ENCODE data around the gene ASPM. TPM values are rescaled to one million over a fixed set of nuclear protein-coding genes. Genes with fewer than 3 reads are reported as not detected.

ASPM gene
- total RNA-seq (1 to 10 TPM in 2 of 10 donors, under 1 TPM in 8; 0.12 to 4.0 (median 0.41) TPM), polyA plus RNA-seq (under 1 TPM; 0.04 to 0.22 TPM)
- long read RNA-seq, donor 1: 0 reads
- long read RNA-seq, donor 2: 0 reads
- long read RNA-seq, donor 3: 0 reads

GRCh38 chr1:197146101-197147095 is at the start of gene ASPM:
Gene ASPM, minus strand, starts transcription at chr1:197146669. Its CDS starts 232 bp downstream, at chr1:197146437.
- Histone ChIP-seq H3K9me3 (no peaks in the 10 kb centered on the region), H3K36me3 (no peaks in the 10 kb centered on the region), H3K27ac (peak within 1 kb of the TSS in 1 of 10 donors; percentile 71), H3K27me3 (peaks cover 0 to 12% (median 0%) of the 10 kb centered on the region in 7 donors), H3K4me3 (peak within 1 kb of the TSS; percentile 37 to 82 (median 65)), H3K4me1 (peaks cover 0 to 32% (median 10%) of the 10 kb centered on the region in 9 donors)
- intact Hi-C loops (cut with DNase I): no loop called here
- 0% methylated on average over 67 of the region's 67 CpGs for WGBS, 2 donors
- peak; percentile 92 to 94 for DNase-seq
- TF ChIP-seq, protein P1, sequence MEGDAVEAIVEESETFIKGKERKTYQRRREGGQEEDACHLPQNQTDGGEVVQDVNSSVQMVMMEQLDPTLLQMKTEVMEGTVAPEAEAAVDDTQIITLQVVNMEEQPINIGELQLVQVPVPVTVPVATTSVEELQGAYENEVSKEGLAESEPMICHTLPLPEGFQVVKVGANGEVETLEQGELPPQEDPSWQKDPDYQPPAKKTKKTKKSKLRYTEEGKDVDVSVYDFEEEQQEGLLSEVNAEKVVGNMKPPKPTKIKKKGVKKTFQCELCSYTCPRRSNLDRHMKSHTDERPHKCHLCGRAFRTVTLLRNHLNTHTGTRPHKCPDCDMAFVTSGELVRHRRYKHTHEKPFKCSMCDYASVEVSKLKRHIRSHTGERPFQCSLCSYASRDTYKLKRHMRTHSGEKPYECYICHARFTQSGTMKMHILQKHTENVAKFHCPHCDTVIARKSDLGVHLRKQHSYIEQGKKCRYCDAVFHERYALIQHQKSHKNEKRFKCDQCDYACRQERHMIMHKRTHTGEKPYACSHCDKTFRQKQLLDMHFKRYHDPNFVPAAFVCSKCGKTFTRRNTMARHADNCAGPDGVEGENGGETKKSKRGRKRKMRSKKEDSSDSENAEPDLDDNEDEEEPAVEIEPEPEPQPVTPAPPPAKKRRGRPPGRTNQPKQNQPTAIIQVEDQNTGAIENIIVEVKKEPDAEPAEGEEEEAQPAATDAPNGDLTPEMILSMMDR (IDR thresholded peaks at IDR 0.05): no peak
- peak; percentile 98 to 100 (median 100) for ATAC-seq

DNA sequence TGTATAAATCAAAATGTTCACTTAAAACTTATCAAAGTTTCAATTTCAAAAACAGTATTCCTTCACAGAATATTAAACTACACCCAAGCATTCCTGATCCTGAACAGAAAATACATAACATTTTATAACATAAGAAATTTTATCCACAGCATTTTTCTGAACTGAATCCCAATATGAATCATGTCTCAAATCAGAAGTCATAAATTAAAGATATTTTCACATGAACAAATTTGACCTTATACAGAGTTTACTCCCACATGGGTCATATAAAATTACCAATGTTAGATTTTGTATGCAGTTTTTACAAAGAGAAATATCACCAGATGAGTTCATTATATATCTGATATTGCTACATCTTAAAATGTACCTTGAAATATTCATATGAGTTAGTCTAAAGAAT is 48.6 kb upstream of the ASPM start:
- no peak overlapping the region for H3K4me3 ChIP-seq
- H3K27ac ChIP-seq: no peak overlapping the region
- peaks cover 0 to 20% (median 0%) of the 10 kb centered on the region in 9 donors for H3K36me3 ChIP-seq
- no peaks in the 10 kb centered on the region for H3K9me3 ChIP-seq
- intact Hi-C loops (cut with DNase I): no loop called here
- DNase-seq: no peak
- TF ChIP-seq, protein P1 (IDR thresholded peaks at IDR 0.05): no peak
- no peaks in the 10 kb centered on the region for H3K27me3 ChIP-seq
- peaks cover 0 to 53% (median 40%) of the 10 kb centered on the region in 9 donors for H3K4me1 ChIP-seq
- no peak for ATAC-seq

DNA sequence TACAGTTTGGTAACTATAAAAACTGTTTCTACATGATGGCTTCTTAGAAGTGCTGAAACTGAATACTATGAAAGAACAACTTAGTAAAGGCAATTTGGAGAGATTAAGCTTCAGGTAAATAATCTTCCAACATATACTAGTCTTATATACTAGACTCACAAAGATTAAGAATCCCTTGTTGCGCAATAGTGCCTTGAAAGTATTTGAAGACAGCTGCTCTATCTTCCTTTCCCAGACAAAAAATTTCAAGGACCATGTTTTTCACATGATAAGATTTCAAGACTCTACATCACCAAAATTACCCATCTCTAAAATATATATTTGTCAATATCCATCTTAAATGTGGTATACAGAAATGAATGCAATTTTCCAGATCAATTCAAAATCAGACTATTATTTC is 37.7 kb upstream of the ASPM start:
- WGBS, 2 donors: 96 to 98% methylated on average over 1 of the region's 1 CpG
- Histone ChIP-seq H3K4me3 (no peak overlapping the region), H3K27me3 (no peaks in the 10 kb centered on the region), H3K27ac (no peak overlapping the region), H3K4me1 (peaks cover 0 to 6% (median 0%) of the 10 kb centered on the region in 9 donors), H3K9me3 (peaks cover 0 to 3% (median 0%) of the 10 kb centered on the region in 11 donors), H3K36me3 (peaks cover 0 to 100% (median 33%) of the 10 kb centered on the region in 9 donors)
- intact Hi-C loops (cut with DNase I): loop anchor here in 7 of 10 donors (5.0 to 10.0 kb wide), 3 partner anchors 38 to 173 kb away; no protein-coding TSS in a partner anchor
- no peak for DNase-seq
- TF ChIP-seq, protein P1 (IDR thresholded peaks at IDR 0.05): no peak
- no peak for ATAC-seq

DNA sequence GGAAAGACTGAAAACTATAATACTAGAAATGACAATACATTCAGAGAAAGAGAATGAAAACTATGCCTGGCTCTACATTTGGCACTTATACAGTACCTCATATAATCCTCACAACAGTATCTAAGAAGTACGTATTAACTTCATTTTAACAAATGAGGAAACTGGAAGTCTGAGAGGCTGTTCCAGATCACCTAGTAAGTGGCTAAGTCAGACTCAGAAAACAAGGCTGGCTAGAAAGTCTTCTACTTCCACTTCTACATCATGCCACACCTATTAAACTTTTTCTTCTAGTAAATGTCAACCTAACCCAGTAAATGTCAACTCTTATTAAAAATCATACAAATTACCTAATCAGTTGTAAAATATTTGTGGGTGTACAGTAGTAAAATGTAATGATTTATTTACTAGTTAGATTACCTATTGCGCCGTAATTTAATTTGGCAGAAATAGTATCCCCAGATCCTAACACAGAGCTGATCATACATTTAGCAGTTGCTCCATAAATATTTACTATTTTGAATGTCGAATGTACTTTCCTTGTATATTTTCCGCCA is 36.8 kb upstream of the ASPM start:
- H3K9me3 ChIP-seq: peaks cover 0 to 3% (median 0%) of the 10 kb centered on the region in 11 donors
- TF ChIP-seq, protein P1 (IDR thresholded peaks at IDR 0.05): no peak
- ATAC-seq: no peak
- 88 to 90% methylated on average over 5 of the region's 5 CpGs for WGBS, 2 donors
- peaks cover 0 to 6% (median 0%) of the 10 kb centered on the region in 9 donors for H3K4me1 ChIP-seq
- DNase-seq: no peak
- no peak overlapping the region for H3K27ac ChIP-seq
- peaks cover 0 to 100% (median 26%) of the 10 kb centered on the region in 9 donors for H3K36me3 ChIP-seq
- H3K27me3 ChIP-seq: no peaks in the 10 kb centered on the region
- intact Hi-C loops (cut with DNase I): loop anchor here in 7 of 10 donors (5.0 to 10.0 kb wide), 3 partner anchors 39 to 174 kb away; no protein-coding TSS in a partner anchor
- no peak overlapping the region for H3K4me3 ChIP-seq

Data from heart right ventricle (tissue), 16 donors.